Right hindlimb (tissue), 1 donor: Measurements from ENCODE around the gene TTC27.
"Not testable (repeated sequence)": the region's sequence is repeated elsewhere in the genome, so short reads cannot be mapped to it uniquely, and the experiment has no call there.

Experiments
- DNase-seq: peaks from one replicate; pipeline ENCODE4 v3.0.0-alpha.2; 2018

Gene TTC27

DNA sequence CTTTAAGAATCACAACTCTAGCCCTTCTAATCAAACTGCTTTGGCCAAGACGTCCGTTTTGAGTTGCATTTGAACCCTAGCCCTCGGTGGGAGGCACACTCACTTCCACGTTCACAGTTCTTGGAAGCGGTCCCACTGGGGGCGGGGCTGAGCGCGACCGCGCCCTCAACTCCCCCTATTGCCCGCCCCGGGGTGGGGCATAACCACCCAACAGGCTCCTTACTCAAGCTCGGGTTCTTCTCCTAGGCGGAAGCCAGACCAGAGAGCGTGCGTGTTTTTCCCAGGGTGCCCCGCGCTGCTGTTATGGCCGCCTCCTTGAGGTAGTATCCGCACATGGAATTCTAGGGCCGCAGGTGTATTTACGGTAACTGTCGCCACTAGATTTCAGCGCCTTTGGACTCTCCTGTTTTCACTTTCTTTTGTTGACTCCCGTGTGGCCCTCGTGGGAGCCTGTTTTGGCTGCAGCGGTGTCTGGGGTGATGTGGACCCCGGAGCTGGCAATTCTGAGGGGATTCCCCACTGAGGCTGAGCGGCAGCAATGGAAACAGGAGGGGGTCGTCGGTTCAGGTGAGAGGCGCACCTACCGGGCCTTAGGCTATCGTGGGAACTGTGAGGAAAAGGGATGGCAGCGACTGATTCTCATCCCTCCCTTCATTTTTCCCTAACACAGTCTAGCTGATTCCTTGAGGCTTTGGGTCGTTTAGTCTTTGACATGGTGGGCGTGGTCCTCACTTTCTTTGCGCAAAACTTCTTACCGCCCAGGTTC is at the start of gene TTC27:
Gene TTC27 (plus strand): TSS at position 237 of the 766 bp plus-strand sequence. CDS start 243 bp downstream, at position 480.
- DNase-seq: peak; percentile 96

DNA sequence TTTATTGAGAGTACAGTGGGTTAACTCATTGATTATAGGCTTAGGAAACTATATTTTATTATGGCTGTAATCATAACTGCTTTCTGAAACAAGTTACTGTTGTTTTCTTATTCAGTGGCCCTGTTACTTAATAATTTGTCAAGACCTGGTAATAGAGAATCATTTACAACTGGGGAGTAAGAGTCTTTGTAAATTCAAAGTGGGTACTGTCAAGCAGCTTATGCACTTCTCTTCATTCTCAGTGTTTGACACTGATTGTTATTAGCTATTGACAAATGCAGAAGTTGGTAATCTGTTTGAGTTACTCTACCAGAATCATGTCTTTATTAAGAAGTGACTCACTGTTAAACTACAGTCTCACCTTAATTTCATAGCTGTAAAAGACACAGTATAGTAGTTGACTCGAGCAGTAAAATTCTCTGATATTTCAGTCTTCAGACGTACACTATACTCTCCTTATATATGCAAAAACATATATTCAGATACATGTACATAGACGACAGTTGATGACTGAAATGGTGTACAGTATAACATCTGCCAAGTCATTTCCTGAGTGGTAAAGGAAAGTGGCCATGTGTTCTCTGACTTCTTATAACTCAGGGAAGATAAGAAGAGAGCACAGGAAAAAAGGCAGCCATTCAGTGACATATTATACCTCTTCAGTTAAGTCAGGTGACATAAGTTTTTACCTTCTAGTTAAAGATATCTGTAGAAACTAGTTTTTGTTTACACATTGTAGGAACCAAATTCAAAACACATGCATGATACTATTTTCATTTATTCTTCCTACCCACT is 36.0 kb upstream of the TTC27 start:
- DNase-seq: no peak

DNA sequence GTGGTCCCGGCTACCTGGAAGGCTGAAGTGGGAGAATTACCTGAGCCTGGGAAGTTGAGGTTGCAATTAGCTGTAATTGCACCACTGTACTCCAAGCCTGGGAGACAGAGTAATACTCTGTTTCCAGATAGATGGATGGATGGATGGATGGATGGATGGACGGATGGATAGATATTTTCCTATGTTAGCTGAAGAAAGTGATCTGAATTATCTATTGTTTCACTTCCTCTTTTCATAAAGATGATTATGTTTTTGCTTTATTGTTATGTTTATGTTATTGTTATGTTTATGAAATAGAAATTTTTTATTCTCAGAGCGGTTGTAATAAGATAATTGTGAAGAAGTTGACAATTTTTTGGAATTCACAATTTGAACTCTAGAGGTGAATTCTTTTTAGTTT is 33.3 kb upstream of the TTC27 start:
- DNase-seq: no peak

DNA sequence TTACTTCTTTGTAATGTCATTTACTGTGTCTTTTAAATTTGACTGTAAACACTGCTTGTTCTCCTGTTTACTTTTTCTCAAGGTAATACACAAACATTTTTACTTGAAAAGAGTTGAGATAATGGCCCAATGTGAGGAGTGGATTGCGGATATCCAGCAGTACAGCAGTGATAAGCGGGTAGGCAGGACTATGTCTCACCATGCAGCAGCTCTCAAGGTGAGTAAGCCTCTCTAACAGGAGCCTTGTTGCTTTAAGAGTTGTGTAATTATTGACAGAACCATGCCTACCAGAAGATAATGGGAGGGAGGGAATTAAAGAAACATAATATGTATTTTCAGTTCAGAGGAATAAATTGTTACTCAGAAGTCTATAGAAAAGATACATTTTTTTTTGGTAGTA is 16.5 kb upstream of the TTC27 start:
- DNase-seq: no peak

DNA sequence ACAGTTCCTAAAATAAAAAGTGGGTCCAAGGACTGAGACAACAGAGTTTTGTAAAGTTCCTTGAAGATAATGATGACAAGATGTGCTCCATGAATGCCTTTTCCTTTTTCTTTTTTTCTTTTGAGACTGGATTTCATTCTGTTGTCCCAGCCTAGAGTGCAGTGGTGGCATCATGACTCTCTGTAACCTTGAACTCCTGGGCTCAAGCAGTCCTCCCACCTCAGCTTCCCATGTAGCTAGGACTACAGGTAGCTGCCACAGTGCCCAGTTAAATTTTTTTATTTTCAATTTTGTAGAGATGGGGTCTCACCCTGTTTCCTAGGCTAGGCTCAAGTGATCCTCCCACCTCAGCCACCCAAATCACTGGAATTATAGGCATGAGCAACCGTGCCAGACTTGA is 16.1 kb upstream of the TTC27 start:
- DNase-seq: no peak

DNA sequence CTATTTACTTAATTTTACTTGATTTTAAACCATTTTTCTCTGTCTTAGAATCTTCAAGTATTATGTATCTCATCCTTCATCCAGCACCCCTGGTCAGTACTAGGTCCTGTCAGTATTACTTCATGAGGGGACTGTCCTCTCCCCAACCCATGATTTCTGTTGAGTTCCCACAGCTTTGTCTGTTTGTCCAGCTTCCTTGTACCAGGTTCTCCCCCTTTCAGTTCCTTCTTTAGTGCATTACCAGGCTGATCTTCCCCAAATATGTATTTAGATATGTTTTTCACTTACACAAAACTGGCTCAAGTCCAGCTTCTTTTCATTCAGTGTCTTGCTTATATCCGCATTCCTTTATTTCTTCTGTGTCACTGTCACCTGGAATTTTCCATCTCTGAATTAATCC is 13.8 kb upstream of the TTC27 start:
- no peak for DNase-seq

DNA sequence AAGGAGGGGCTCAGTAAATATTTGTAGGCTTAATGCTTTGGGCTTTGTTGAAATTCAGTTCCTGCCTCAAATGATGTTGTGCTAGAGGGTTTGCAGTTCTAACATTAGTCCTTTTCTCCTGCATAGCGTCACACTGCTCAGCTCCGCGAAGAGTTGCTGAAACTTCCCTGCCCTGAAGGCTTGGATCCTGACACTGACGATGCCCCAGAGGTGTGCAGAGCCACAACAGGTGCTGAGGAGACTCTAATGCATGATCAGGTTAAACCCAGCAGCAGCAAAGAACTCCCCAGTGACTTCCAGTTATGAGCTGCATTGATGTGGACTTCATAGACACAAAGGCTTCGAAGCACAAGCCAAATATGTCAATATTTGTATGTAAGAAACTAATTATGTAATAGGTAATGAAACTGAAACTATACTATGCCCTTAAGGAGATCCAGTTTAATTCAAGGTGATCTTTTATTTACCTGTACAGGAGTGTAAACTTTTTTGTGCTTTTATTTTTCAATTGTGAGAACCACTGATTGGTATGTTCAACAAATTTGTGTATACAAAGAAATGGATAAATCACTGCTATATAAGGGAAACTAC is 10.2 kb upstream of the TTC27 start:
- no peak for DNase-seq

DNA sequence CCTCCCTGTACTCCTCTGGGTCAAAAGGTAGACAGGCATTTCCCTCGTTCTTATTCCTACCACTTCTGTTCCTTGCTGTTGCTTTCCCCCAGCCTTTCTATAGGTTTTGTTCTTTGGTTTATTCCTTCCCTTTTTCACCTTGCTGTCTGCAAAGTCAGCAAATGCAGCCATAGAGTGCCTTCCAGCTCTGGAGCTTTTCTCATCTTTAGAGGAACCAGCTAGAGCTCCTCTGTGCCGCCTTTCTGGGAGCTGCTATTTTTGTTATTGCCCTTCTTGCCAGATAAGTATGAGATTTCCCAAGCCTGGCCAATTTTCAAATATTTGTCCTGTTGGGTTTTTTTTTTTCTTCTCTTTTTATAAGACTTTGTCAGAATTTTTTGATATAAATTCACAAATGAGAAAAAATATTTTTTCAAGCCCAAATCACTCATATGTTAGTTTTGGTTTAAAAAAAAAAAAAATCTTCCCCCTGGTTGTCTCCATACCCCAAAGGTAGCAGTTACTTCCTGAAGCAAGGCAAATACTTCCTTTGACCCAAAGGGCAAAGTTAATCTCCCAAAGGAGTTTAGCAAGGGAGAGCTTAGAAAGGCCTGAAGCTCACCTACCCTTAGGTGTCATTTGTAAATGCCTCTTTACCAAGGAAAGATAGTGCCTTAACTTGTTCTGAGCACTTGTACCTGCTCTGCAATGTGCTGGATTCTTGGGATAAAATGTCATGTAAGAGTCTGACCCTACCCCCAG is 5.1 kb upstream of the TTC27 start:
- DNase-seq: no peak

DNA sequence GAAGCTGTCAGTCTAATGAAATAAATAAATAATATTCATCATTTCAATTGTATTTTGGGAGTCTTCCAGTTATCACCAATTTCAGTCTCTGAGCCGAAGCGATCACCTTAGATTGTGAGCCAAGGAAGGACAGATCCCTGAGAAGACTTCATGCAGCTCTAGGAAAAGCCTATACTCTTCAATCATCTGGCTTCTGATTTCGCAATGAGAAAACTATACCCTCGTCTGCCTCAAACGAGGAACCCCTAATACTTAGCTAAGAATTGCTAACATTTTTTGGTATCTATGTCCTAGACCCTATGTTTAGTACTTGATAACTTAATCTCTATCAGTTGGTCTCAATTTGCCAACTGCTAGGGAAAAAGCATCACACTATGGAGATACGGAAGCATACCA is 4.5 kb upstream of the TTC27 start:
- no peak for DNase-seq

DNA sequence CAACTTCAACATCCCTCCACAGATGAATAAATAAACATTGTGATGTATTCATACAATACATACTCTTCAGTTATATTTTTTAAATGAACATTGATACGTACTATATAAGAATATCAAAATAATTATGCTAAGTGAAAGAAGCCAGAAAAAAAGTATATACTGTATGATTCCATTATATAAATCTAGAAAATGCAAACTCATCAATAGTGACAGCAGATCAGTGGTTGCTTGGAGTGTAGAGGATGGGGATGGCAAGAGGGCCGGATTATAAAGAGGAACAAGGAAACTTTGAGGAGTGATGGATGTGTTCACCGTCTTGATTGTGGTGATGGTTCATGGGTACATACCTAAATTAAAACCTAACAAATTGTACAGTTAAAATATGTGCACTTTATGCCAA is 3.0 kb upstream of the TTC27 start:
- no peak for DNase-seq

DNA sequence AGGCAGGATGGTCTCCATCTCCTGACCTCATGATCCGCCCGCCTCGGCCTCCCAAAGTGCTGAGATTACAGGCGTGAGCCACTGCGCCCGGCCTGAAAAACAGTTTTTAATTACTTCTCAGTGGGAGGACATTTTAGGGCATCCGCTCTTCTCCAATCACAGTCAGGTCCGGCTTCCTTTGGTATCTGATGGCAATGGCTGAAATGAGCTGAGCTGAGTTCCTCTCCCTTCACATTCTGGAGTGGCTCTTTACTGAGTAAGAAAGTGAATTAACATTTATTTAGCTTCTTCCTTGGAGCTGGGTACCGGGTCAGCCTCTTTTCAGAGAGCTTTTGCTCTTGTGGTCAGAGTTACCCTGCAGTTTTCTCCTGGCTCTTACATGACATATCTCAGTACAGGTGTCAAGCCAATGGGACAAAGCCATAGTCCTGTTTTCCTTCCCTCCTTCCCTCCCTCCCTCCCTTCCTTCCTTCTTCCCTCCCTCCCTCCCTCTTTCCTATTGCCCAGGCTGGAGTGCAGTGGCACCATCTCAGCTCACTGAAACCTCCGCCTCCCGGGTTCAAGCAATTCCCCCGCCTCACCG is 1.1 kb upstream of the TTC27 start:
- no peak for DNase-seq

DNA sequence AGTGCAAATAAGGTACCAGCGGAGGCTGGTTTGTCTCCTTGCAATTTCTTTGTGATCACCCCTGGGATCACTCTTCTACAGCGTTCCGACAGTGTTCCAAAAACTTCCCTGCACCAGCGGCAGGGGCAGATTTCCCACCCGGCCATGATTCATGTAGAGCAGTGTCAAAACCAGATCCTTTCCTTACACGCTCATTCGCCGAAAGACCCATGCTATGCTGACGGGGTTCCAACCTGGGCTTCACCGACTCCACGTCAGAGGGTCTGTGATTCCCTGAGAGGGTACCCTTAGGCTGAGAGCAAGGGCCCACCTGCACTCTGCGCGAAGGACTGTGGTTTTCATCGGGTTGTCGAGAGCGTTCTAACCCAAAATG is 423 bp upstream of the TTC27 start:
- DNase-seq: no peak

DNA sequence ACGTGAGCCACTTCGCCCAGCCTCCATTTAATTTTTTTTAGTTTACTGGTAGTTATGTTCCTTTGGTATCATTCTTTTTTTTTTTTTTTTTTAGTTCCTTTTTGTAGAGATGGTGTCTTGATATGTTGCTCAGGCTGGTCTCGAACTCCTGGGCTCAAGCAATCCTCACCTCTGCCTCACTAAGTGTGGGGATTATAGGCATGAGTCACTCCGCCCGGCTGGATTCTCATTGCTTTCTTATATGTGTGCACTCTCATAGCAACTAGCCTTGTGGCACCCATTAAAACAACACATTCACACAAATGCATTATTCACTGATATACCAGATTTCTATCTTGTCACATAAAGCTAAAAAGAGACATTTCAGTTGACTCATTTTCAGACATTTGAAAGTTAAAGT is 4.2 kb downstream of the TTC27 start:
- no peak for DNase-seq

DNA sequence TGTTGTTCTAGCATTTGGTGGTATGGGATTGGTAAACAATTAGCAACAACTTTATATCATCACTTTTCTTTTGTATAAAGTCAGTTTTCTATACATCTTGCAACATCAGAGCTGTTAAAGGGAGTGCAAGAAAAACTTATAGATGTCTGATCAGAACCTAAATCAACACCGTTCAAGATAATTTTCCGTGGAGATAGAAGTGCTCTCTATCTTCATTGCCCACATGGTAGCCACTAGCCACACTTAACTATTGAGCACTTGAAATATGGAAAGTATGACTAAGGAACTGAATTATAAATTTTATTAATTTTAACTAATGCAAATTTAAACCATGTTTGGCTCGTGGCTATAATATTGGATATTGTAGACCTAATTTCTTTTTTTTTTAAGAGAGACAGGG is 5.2 kb downstream of the TTC27 start:
- no peak for DNase-seq

DNA sequence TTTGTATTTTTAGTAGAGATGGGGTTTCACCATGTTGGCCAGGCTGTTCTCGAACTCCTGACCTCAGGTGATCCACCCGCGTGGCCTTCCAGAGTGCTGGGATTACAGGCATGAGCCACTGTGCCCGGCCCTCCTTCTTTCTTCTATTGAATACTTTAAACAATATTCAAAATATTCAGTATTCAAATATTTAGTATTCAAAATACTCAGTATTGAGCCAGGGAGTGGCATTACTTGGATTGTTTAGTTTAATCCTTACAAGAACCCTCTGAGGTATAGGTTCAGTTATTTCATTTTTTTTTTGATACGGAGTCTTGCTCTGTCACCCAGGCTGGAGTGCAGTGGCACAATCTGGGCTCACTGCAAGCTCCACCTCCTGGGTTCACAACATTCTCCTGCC is 10.7 kb downstream of the TTC27 start:
- not testable (repeated sequence) for DNase-seq

DNA sequence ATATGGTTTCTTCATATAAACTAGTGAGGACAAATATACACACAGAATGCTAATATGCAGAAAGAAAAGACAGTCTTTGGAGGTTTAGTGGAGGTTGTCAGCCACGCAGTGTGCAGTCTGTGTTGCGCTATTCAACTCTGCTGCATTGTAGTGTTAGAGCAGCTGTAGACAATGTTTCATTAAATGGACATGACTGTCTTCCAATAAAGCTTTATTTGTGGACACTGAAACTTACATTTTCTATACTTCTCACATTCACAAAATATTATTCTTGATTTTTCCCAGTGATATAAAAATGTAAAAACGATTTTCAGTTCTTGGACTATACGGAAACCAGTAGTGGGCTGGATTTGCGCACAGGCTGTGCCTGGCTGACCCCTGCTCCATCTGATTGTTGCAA is 13.3 kb downstream of the TTC27 start:
- no peak for DNase-seq

DNA sequence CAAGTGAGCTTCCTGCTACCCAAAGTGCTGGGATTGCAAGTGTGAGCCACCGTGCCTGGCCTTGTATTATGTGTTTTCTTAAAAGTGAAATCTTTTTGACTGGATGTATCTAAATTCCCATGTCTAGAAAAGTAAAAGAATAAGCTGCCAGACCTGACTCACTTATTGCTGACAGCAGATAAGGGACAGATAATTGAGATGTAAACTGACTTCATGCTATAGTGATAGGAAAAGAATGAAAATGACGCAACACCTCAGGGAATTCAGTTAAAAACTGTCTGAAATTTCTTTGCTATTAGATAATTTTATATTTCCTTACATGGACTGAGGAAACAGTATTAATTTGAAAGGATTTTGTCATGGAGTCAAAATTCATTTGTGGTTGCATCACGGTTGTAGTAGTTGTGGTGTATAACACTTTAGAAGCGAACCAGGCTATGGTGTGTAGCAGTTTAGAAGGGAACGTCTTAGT is 19.4 kb downstream of the TTC27 start:
- DNase-seq: no peak

DNA sequence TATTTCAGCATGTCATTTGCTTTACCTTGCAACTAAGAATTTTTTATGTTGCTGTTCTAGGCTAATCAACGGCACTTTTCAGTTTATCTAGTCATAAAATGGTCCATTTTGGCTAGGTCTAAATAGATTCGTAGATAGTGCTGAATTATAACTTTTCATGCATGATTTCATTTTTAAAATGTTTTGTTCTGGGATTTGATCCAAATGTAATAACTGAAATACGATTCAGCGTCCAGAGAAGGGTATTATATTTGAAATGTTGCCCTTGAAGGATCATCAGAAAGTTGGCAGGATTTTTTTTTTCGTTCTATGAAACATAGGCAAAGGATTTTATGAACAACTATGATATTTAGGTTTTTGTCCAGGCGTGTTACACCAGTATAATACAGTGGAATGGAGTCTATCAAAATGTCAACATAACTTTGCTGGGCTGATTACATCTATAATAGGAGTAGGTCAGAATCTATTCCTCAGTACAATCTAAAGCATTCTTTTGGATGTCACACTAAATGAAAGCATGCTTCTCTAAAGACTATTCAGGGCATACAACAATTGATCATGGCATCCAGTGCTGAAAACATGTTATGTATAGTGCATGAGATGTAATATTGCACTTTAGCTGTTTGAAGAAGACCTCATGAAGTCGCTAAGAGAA is 24.8 kb downstream of the TTC27 start:
- DNase-seq: no peak

DNA sequence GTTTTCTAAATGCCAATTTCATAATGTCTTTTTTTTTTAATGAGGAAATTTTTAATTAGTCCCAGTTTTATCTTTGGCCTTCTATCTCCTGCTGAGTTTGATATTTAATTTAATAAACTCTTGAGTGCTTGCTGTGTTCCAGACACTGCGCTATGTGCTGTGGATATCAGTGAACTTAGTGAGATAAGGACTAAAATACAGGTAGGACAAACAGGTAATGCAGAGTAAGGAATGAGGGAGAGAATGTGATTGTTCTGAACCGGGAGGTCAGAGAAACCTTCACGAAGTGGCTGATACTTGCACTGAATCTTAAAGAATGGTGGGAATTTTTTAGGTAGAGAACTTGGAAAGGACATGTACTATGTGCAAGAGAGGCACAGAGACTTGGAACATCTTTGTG is 28.2 kb downstream of the TTC27 start:
- no peak for DNase-seq

DNA sequence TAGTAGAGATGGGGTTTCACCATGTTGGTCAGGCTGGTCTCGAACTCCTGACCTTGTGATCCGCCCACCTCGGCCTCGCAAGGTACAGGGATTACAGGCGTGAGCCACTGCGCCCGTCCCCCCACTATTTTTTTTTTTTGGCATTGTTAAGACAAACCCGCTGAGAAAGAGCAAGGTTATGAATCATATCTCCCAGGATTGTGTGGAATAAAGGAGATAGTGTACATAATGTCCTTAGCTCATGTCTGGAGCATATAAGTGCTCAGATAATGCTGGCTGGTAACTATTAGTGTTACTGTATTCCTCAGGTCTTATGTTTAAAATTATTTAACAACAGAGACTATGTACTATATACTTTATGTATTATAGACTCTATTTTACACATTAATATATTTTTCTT is 36.0 kb downstream of the TTC27 start:
- no peak for DNase-seq

DNA sequence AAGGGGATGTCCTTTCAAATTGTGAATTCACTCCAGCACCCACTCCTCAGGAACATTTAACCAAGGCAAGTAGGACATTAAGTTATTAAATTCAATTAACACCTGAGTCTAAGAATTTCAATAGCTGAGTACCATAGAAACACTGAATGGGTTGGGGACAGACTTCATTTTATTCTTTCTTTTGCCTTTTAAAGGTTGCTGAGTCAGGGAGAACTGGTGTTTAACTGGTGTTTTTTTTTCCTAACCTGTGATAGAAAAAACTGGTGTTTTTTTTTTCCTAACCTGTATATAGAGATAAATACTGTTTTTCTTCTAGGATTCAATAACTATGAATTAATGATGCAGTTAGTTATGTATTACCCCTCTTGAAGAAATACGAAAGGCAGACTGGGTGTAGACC is 38.9 kb downstream of the TTC27 start:
- DNase-seq: no peak

DNA sequence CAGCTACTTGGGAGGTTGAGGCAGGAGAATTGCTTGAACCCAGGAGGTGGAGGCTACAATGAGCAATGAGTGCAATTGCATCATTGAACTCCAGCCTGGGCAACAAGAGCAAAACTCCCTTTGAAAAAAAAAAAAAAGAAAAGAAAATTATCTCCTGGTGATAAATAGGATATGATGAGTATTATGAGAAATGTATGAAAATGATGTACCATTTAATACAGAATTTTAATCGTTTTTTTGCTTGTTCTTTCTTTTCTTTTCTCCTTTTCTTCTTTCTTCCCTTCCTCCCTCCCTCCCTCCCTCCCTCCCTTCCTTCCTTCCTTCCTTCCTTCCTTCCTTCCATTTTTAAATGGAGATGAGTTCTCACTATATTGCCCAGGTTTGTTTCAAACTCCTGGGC is 40.4 kb downstream of the TTC27 start:
- DNase-seq: no peak
